Mucosa of gallbladder (tissue), 1 donor: ENCODE measurements around the gene PARVB. TPM values are rescaled to one million over a fixed set of nuclear protein-coding genes. Genes with fewer than 3 reads are reported as not detected.

Experiments
- DNase-seq: peaks from one replicate; pipeline ENCODE4 v3.0.0-alpha.2; 2020; ENCODE audit warnings: low spot score
- total RNA-seq: library from RNA; stranded (reverse); gene quantifications from one replicate; pipeline ENCODE4 v1.2.1, GENCODE V29; 2021
- donor health status: DM: no; HTN: no; CAD: no.

The PARVB gene
- total RNA-seq, 1 donor from 2014 or later = 16.5 TPM

- DNase-seq = no peak
Observed at GRCh38 chr22:44215287-44215686, 191.2 kb downstream of the PARVB start.

- DNase-seq = no peak
Observed at GRCh38 chr22:44217346-44217745, 193.2 kb downstream of the PARVB start.

- no peak for DNase-seq
Observed at GRCh38 chr22:44218071-44218470, 194.0 kb downstream of the PARVB start.

- DNase-seq = no peak
Observed at GRCh38 chr22:44219101-44219870, 195.2 kb downstream of the PARVB start.

DNA sequence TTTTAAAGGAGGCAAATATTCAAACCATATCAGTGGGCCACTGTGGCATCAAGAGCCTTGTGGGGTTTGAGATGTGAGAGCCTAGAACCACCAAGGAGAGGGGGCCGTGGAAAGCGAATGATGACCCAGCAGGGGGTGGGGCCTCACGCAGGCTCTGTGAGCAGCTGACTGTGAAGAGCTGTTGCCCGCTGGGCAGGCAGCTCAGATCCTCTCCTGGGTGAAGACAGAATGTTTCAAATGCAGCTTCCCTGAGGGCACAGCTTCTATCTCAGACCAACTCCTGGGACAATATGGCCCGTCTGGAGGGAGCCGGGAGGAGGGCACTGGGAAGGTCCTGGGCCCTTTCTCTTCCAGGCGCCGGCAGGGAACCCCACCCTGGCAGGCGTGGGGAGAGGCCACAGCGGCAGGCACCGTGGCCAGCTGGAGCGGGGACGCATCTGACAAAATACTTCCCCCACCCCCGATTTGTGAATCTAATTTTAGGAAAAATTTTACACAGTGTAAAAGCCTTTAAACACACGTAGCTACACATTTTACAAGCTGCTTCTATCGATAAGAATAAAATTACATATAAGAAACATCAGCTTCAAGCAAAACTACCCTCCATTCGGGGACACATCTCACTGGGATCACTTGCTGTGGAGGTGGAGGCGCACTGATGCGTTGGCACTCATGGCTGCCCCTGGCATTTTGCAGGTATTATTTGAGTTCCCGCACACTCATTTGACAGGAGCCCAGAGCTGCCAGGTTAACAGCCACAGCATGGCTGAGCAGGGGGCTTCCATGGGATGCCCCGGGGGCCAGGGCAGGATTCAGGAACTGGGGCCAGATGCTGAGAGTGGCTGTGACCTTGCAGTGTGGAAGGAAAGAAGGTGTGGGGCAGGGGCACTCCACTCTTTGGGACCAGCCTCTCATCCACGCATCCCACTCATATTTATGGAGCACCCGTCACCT lies 196.9 kb downstream of the PARVB start:
- DNase-seq = no peak

- DNase-seq = no peak
Observed at GRCh38 chr22:44221710-44222475, 197.8 kb downstream of the PARVB start.

Other genes with a start within 250 kb of the PARVB start
- gene EFCAB6, start 212.0 kb upstream of the PARVB start, total RNA-seq = 4.1 TPM
- gene SULT4A1, start 161.8 kb upstream of the PARVB start, total RNA-seq = 0.43 TPM
- gene PNPLA5, start 132.3 kb upstream of the PARVB start, total RNA-seq = not detected
- gene PNPLA3, start 100.5 kb upstream of the PARVB start, total RNA-seq = 11.4 TPM
- gene SAMM50, start 68.9 kb upstream of the PARVB start, total RNA-seq = 51.8 TPM
- 23.3 TPM for gene PARVG, start 156.6 kb downstream of the PARVB start, total RNA-seq